Hindlimb muscle (tissue), 1 donor: Measurements from ENCODE around the gene FGF22. TPM values are rescaled to one million over a fixed set of nuclear protein-coding genes. Genes with fewer than 3 reads are reported as not detected.

Experiments
- DNase-seq: peaks from one replicate; pipeline ENCODE4 v3.0.0-alpha.2; 2013
- polyA plus RNA-seq: library from polyadenylated mRNA; unstranded; fragments of 120-200 nt; gene quantifications from one replicate; pipeline ENCODE4 v1.2.1, GENCODE V29; 2013; ENCODE audit not compliant: insufficient read length

FGF22 gene
- polyA plus RNA-seq, 1 donor: 0.28 TPM

GRCh38 chr19:644789-645188 is 5.1 kb downstream of the FGF22 start:
- no peak for DNase-seq

- DNase-seq: no peak
These were observed 6.5 kb downstream of the FGF22 start for GRCh38 chr19:645912-646778.

- DNase-seq: no peak
These were observed 7.3 kb downstream of the FGF22 start for GRCh38 chr19:646779-647565.

GRCh38 chr19:647566-648284 is 8.0 kb downstream of the FGF22 start:
- DNase-seq: no peak

- DNase-seq: no peak
These were observed 8.6 kb downstream of the FGF22 start for GRCh38 chr19:648305-648704.

- DNase-seq: no peak
These were observed 9.5 kb downstream of the FGF22 start for GRCh38 chr19:648904-649801.

- DNase-seq: no peak
These were observed 10.4 kb downstream of the FGF22 start for GRCh38 chr19:650121-650520.

- no peak for DNase-seq
These were observed 11.6 kb downstream of the FGF22 start for GRCh38 chr19:651114-651818.

GRCh38 chr19:651991-652390 is 12.3 kb downstream of the FGF22 start:
- DNase-seq: no peak

GRCh38 chr19:652467-653389 is 13.0 kb downstream of the FGF22 start:
- no peak for DNase-seq

- DNase-seq: no peak
These were observed 13.7 kb downstream of the FGF22 start for GRCh38 chr19:653425-653824.

- no peak for DNase-seq
These were observed 16.0 kb downstream of the FGF22 start for GRCh38 chr19:655691-656090.

GRCh38 chr19:656751-657559 is 17.3 kb downstream of the FGF22 start:
- no peak for DNase-seq

- DNase-seq: no peak
These were observed 17.9 kb downstream of the FGF22 start for GRCh38 chr19:657611-658010.

- no peak for DNase-seq
These were observed 18.6 kb downstream of the FGF22 start for GRCh38 chr19:658059-658839.

- no peak for DNase-seq
These were observed 19.5 kb downstream of the FGF22 start for GRCh38 chr19:658916-659839.

GRCh38 chr19:660793-661426 is 21.2 kb downstream of the FGF22 start:
- no peak for DNase-seq
